GM23248 (cell line): ENCODE data around the gene CCNB1.

Experiments
- EZH2 ChIP-seq: fragments of 200-600 bp; sonication (generic); IDR thresholded peaks from 2 replicates; pipeline ENCODE4 v1.6.1; 2018; ENCODE audit warnings: antibody characterized with exemption, mild to moderate bottlenecking; ENCODE audit not compliant: insufficient read depth, poor library complexity, severe bottlenecking
- EZH2phosphoT487 ChIP-seq: fragments of 200-600 bp; sonication (generic); IDR thresholded peaks from 2 replicates; pipeline ENCODE4 v1.6.1; 2018; ENCODE audit warnings: antibody characterized with exemption, moderate library complexity, mild to moderate bottlenecking, low read depth; ENCODE audit not compliant: insufficient read depth

GRCh38 chr5:69131304-69131703 lies 35.6 kb upstream of the CCNB1 start:
- TF ChIP-seq EZH2phosphoT487 = no peak
- TF ChIP-seq EZH2 = no peak
